GM23248 (cell line): ENCODE results near the gene GPR135. TPM values are rescaled to one million over a fixed set of nuclear protein-coding genes. Genes with fewer than 3 reads are reported as not detected.

Source experiments
- DNase-seq: peaks from one replicate; pipeline ENCODE4 v3.0.0-alpha.2; 2015
- H2AFZ ChIP-seq: fragments of 200-600 bp; sonication (generic); 2 replicates; pipeline ENCODE4 v1.6.1; 2016; ENCODE audit warnings: antibody characterized with exemption
- H3F3A ChIP-seq: fragments of 200-600 bp; sonication (generic); 2 replicates; pipeline ENCODE4 v1.6.1; 2016; ENCODE audit warnings: mild to moderate bottlenecking, antibody characterized with exemption, mixed run types; ENCODE audit not compliant: insufficient read depth
- H3K27ac ChIP-seq: fragments of 200-600 bp; sonication (generic); 2 replicates; pipeline ENCODE4 v1.5.1; 2016; ENCODE audit warnings: mild to moderate bottlenecking
- H3K27me3 ChIP-seq: fragments of 200-600 bp; sonication (generic); replicated peaks from 2 replicates; pipeline ENCODE4 v1.6.1; 2016; ENCODE audit warnings: mild to moderate bottlenecking; ENCODE audit not compliant: insufficient read depth
- H3K36me3 ChIP-seq: fragments of 200-600 bp; sonication (generic); 2 replicates; pipeline ENCODE4 v1.6.1; 2016; ENCODE audit warnings: low read depth, mild to moderate bottlenecking
- H3K4me1 ChIP-seq: fragments of 200-600 bp; sonication (generic); 2 replicates; pipeline ENCODE4 v1.6.1; 2016; ENCODE audit warnings: mild to moderate bottlenecking; ENCODE audit not compliant: insufficient read depth
- H3K4me2 ChIP-seq: fragments of 200-600 bp; sonication (generic); one replicate; pipeline ENCODE4 v1.6.1; 2016; ENCODE audit warnings: mild to moderate bottlenecking; ENCODE audit not compliant: unreplicated experiment
- H3K4me3 ChIP-seq: fragments of 200-600 bp; sonication (generic); 2 replicates; pipeline ENCODE4 v1.5.1; 2016; ENCODE audit warnings: mild to moderate bottlenecking
- H3K79me2 ChIP-seq: fragments of 200-600 bp; sonication (generic); 2 replicates; pipeline ENCODE4 v1.6.1; 2016; ENCODE audit warnings: mild to moderate bottlenecking; ENCODE audit not compliant: insufficient read depth
- H3K9ac ChIP-seq: fragments of 200-600 bp; sonication (generic); 2 replicates; pipeline ENCODE4 v1.6.1; 2016; ENCODE audit warnings: mild to moderate bottlenecking
- H3K9me2 ChIP-seq: fragments of 200-600 bp; sonication (generic); 2 replicates; pipeline ENCODE4 v1.6.1; 2016; ENCODE audit warnings: mixed run types, mild to moderate bottlenecking, moderate library complexity; ENCODE audit not compliant: insufficient read depth
- H3K9me3 ChIP-seq: fragments of 200-600 bp; sonication (generic); one replicate; pipeline ENCODE4 v1.6.1; 2017; ENCODE audit warnings: low read depth
- H4K20me1 ChIP-seq: fragments of 200-600 bp; sonication (generic); 2 replicates; pipeline ENCODE4 v1.6.0; 2016; ENCODE audit not compliant: insufficient read depth
- EZH2 ChIP-seq: fragments of 200-600 bp; sonication (generic); IDR thresholded peaks from 2 replicates; pipeline ENCODE4 v1.6.1; 2018; ENCODE audit warnings: antibody characterized with exemption, mild to moderate bottlenecking; ENCODE audit not compliant: insufficient read depth, poor library complexity, severe bottlenecking
- EZH2phosphoT487 ChIP-seq: fragments of 200-600 bp; sonication (generic); IDR thresholded peaks from 2 replicates; pipeline ENCODE4 v1.6.1; 2018; ENCODE audit warnings: antibody characterized with exemption, moderate library complexity, mild to moderate bottlenecking, low read depth; ENCODE audit not compliant: insufficient read depth
- WGBS, 2 experiments: methylation state at CpG; one replicate each; pipeline ENCODE4 v1.1.6; 2015 to 2017; ENCODE audit warnings: low lambda C conversion rate in 2 of 2, low coverage in 1 of 2; ENCODE audit errors: missing lambda C conversion rate in 2 of 2; 5-methylcytosine and 5-hydroxymethylcytosine counted together
- in situ Hi-C: fragments of 300-500 bp; cut with MboI; formaldehyde crosslinking; loops from 2 replicates; pipeline ENCODE4 v1.15.0; 2020
- polyA plus RNA-seq: library from polyadenylated mRNA; unstranded; fragments of >200 nt; fragmentation: Nextera tagmentation; extraction: Ambion mirVana; gene quantifications from 2 replicates; pipeline ENCODE4 v1.2.1, GENCODE V29; 2016
- total RNA-seq: library from RNA; depleted of rRNA; stranded (reverse); fragments of >200 nt; shearing (Covaris generic); gene quantifications from 2 replicates; pipeline ENCODE4 v1.2.3, GENCODE V29; 2014

The GPR135 gene
- total and polyA plus RNA-seq, 2 experiments from 2014 or later = 1.5 to 2.6 TPM

DNA sequence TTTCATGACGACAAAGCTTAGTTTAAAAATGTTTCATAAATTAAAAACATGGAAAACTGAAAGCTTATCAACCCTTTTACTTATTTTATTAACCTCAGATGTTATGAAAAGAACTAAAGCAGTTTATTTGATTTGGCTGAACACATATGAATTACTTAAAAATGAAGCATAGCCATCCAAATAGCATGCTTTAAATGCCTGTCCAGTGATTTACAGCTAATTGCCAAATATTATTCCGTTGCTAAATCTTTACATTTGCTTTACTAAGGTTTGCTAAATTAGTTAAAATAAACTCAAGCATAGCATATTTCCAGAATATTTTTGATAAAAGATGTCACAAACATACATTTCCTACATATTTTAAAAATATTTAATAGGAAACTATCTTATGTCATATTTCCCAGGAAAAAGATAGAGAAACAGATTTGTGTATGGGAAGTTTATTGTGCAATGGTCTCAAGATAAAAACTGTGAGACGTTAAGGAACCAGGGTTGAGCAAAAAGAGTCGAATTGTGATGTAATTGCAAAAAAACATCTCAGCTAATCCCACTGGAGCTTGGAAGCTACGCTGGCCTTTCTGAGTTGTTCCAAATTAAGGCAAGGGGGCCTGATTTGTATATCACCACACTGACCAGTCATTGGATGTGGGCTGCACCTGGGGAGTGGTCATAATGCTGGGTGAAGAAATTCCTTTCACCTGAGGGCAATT lies 25.8 kb downstream of the GPR135 start:
- whole genome bisulfite sequencing, 2 experiments = 22 to 24% methylated on average over 5 of the region's 5 CpGs
- Histone ChIP-seq H4K20me1 (no peaks in the 10 kb centered on the region), H3K27ac (peak overlapping the region; percentile 58), H3K36me3 (no peaks in the 10 kb centered on the region), H3K9me2 (no peaks in the 10 kb centered on the region), H2AFZ (no peak overlapping the region), H3K9ac (0 out of 2 replicates have a peak overlapping the region, but pooled peaks have one; percentile 13), H3F3A (peaks cover 37% of the 10 kb centered on the region), H3K4me1 (peaks cover 45% of the 10 kb centered on the region), H3K4me2 (peak overlapping the region; percentile 61), H3K27me3 (no peaks in the 10 kb centered on the region), H3K9me3 (no peaks in the 10 kb centered on the region), H3K79me2 (no peaks in the 10 kb centered on the region), H3K4me3 (peak overlapping the region; percentile 18)
- DNase-seq = peak; percentile 65
- TF ChIP-seq EZH2 = no peak
- TF ChIP-seq EZH2phosphoT487 = no peak
- in situ Hi-C loops = loop anchor here (25.0 kb wide), 2 partner anchors 802 to 952 kb away; partner anchors contain the start of gene DACT1

DNA sequence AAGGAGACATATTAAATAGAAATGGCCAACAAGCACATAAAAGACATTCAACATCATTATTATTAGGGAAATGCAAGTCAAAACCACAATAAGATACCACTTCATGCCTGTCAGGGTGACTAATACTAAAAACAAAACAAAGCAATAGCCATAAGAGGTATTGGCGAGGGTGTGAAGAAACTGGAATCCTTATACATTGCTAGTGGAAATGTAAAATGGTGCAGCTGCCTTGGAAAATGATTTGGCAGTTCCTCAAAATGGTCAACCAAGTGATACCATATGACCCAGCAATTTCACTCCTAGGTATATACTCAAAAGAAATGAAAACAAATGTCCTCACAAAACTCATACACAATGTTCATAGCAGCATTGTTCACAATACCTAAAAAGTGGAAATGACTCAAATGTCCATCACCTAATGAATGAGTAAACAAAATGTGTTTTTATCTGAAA lies 27.0 kb downstream of the GPR135 start:
- Histone ChIP-seq H3K4me3 (peak overlapping the region; percentile 18; the same call in 1 of the 2 replicates), H3K27me3 (no peaks in the 10 kb centered on the region), H3K9ac (no peak overlapping the region), H3K4me2 (peak overlapping the region; percentile 61), H3K4me1 (peaks cover 45% of the 10 kb centered on the region), H2AFZ (no peak overlapping the region), H3K9me2 (no peaks in the 10 kb centered on the region), H4K20me1 (no peaks in the 10 kb centered on the region), H3K79me2 (no peaks in the 10 kb centered on the region), H3F3A (peaks cover 37% of the 10 kb centered on the region), H3K9me3 (no peaks in the 10 kb centered on the region), H3K27ac (peak overlapping the region; percentile 58), H3K36me3 (no peaks in the 10 kb centered on the region)
- 7 to 11% methylated on average over 1 of the region's 1 CpG for whole genome bisulfite sequencing, 2 experiments
- TF ChIP-seq EZH2 = no peak
- peak; percentile 65; the same call in 1 of the 2 replicates for TF ChIP-seq EZH2phosphoT487
- in situ Hi-C loops = loop anchor here (25.0 kb wide), 2 partner anchors 801 to 951 kb away; partner anchors contain the start of gene DACT1
- peak; percentile 75 for DNase-seq

DNA sequence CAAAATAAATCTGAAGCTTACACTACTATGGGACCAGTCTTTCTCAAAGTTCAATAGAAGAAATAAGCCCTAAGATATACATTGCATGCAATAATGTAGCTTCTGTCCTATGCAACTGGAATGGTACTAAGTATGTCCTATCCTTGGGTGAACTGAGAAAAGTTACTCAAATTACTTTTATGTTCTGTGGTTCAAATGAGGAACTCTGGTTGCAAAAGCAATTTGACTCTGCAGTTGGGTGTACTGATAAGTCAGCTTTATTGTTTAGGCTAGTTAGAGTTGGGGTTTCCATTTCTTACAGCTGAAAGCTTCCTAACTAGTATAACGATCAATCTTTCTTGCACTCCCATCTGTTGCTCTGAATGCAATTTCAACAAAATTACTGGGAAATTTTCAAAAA lies 29.2 kb downstream of the GPR135 start:
- Histone ChIP-seq H3K9me3 (no peaks in the 10 kb centered on the region), H3K4me2 (no peak overlapping the region), H3K36me3 (no peaks in the 10 kb centered on the region), H3K27ac (no peak overlapping the region), H2AFZ (no peak overlapping the region), H3K27me3 (no peaks in the 10 kb centered on the region), H3K4me1 (peaks cover 40% of the 10 kb centered on the region), H3F3A (peaks cover 34% of the 10 kb centered on the region), H3K79me2 (no peaks in the 10 kb centered on the region), H3K9ac (no peak overlapping the region), H3K4me3 (no peak overlapping the region), H3K9me2 (no peaks in the 10 kb centered on the region), H4K20me1 (no peaks in the 10 kb centered on the region)
- WGBS, 2 experiments = 81 to 90% methylated on average over 1 of the region's 1 CpG
- DNase-seq = no peak
- in situ Hi-C loops = loop anchor here (25.0 kb wide), 2 partner anchors 799 to 949 kb away; partner anchors contain the start of gene DACT1
- TF ChIP-seq EZH2 = no peak
- TF ChIP-seq EZH2phosphoT487 = no peak

DNA sequence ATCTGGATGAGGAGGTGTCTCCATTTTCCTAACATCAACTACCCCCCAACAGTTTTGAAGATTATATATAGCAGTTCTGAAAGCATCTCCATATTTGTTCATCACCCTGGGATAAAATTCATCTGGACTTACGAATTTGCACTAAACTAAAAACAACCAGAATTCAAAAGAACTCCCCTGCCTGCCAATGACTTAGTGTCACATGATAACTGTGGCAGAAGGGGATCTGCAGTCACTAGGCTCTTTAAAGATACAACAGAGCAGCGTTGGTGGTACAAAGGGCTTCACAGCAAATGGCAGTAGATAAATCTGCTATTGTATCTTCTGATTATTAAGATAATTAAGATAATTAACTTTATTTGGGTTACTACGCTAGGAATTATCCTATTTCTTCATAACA lies 30.1 kb downstream of the GPR135 start:
- Histone ChIP-seq H3F3A (peaks cover 27% of the 10 kb centered on the region), H4K20me1 (no peaks in the 10 kb centered on the region), H3K27me3 (no peaks in the 10 kb centered on the region), H3K27ac (no peak overlapping the region), H3K9ac (no peak overlapping the region), H3K4me2 (no peak overlapping the region), H3K4me3 (no peak overlapping the region), H2AFZ (no peak overlapping the region), H3K9me2 (no peaks in the 10 kb centered on the region), H3K36me3 (no peaks in the 10 kb centered on the region), H3K79me2 (no peaks in the 10 kb centered on the region), H3K4me1 (peaks cover 31% of the 10 kb centered on the region), H3K9me3 (no peaks in the 10 kb centered on the region)
- DNase-seq = no peak
- in situ Hi-C loops = loop anchor here (25.0 kb wide), 2 partner anchors 798 to 948 kb away; partner anchors contain the start of gene DACT1
- 82 to 87% methylated on average over 3 of the region's 3 CpGs for WGBS, 2 experiments
- TF ChIP-seq EZH2 = no peak
- TF ChIP-seq EZH2phosphoT487 = no peak
